Measurements from ENCODE around the gene PRR14L.
"Not testable (repeated sequence)": the region's sequence is repeated elsewhere in the genome, so short reads cannot be mapped to it uniquely, and the experiment has no call there.

The PRR14L gene

GRCh38 chr22:31742115-31742514, 7.8 kb downstream of the PRR14L start:
- in situ Hi-C loops (cut with HindIII; ENCODE audit: low sequenced_read_pairs) = no loop called here

GRCh38 chr22:31740314-31740713, 9.6 kb downstream of the PRR14L start:
- in situ Hi-C loops (cut with HindIII; ENCODE audit: low sequenced_read_pairs) = not testable (repeated sequence)

GRCh38 chr22:31739795-31740201, 10.1 kb downstream of the PRR14L start:
- in situ Hi-C loops (cut with HindIII; ENCODE audit: low sequenced_read_pairs) = no loop called here

GRCh38 chr22:31738566-31738965, 11.4 kb downstream of the PRR14L start:
- in situ Hi-C loops (cut with HindIII; ENCODE audit: low sequenced_read_pairs) = no loop called here

GRCh38 chr22:31737932-31738331, 12.0 kb downstream of the PRR14L start:
- in situ Hi-C loops (cut with HindIII; ENCODE audit: low sequenced_read_pairs) = no loop called here

- in situ Hi-C loops (cut with HindIII; ENCODE audit: low sequenced_read_pairs) = no loop called here
Measured at GRCh38 chr22:31736458-31736857, 13.5 kb downstream of the PRR14L start.

- in situ Hi-C loops (cut with HindIII; ENCODE audit: low sequenced_read_pairs) = no loop called here
Measured at GRCh38 chr22:31734512-31734911, 15.4 kb downstream of the PRR14L start.

GRCh38 chr22:31733580-31734079, 16.3 kb downstream of the PRR14L start:
- in situ Hi-C loops (cut with HindIII; ENCODE audit: low sequenced_read_pairs) = no loop called here

- in situ Hi-C loops (cut with HindIII; ENCODE audit: low sequenced_read_pairs) = no loop called here
Measured at GRCh38 chr22:31732089-31732829, 17.7 kb downstream of the PRR14L start.

- in situ Hi-C loops (cut with HindIII; ENCODE audit: low sequenced_read_pairs) = no loop called here
Measured at GRCh38 chr22:31730344-31730711, 19.6 kb downstream of the PRR14L start.

- in situ Hi-C loops (cut with HindIII; ENCODE audit: low sequenced_read_pairs) = loop anchor here (5.0 kb wide), 1 partner anchor 62 kb away; no protein-coding TSS in a partner anchor
Measured at GRCh38 chr22:31728857-31729256, 21.1 kb downstream of the PRR14L start.

GRCh38 chr22:31726692-31727091, 23.2 kb downstream of the PRR14L start:
- in situ Hi-C loops (cut with HindIII; ENCODE audit: low sequenced_read_pairs) = loop anchor here (5.0 kb wide), 1 partner anchor 59 kb away; no protein-coding TSS in a partner anchor

GRCh38 chr22:31723723-31724122, 26.2 kb downstream of the PRR14L start:
- in situ Hi-C loops (cut with HindIII; ENCODE audit: low sequenced_read_pairs) = no loop called here

GRCh38 chr22:31719850-31720471, 30.0 kb downstream of the PRR14L start:
- in situ Hi-C loops (cut with HindIII; ENCODE audit: low sequenced_read_pairs) = no loop called here

GRCh38 chr22:31715147-31715778, 34.7 kb downstream of the PRR14L start:
- in situ Hi-C loops (cut with HindIII; ENCODE audit: low sequenced_read_pairs) = no loop called here

- in situ Hi-C loops (cut with HindIII; ENCODE audit: low sequenced_read_pairs) = not testable (repeated sequence)
Measured at GRCh38 chr22:31711226-31711625, 38.7 kb downstream of the PRR14L start.

GRCh38 chr22:31707519-31707918, 42.4 kb downstream of the PRR14L start:
- in situ Hi-C loops (cut with HindIII; ENCODE audit: low sequenced_read_pairs) = no loop called here

GRCh38 chr22:31695423-31695822, 54.5 kb downstream of the PRR14L start:
- in situ Hi-C loops (cut with HindIII; ENCODE audit: low sequenced_read_pairs) = no loop called here

- in situ Hi-C loops (cut with HindIII; ENCODE audit: low sequenced_read_pairs) = not testable (repeated sequence)
Measured at GRCh38 chr22:31694046-31694445, 55.9 kb downstream of the PRR14L start.

- in situ Hi-C loops (cut with HindIII; ENCODE audit: low sequenced_read_pairs) = no loop called here
Measured at GRCh38 chr22:31692186-31692886, 57.6 kb downstream of the PRR14L start.

GRCh38 chr22:31691408-31691807, 58.5 kb downstream of the PRR14L start:
- in situ Hi-C loops (cut with HindIII; ENCODE audit: low sequenced_read_pairs) = no loop called here

Data from endothelial cell of hepatic sinusoid (primary cell).